OCI-LY1 (cell line): ENCODE results near the gene RAB34.

ENCODE experiments used
- CTCF ChIP-seq: fragments of 200-600 bp; sonication (generic), shearing (Covaris generic); IDR thresholded peaks from 2 replicates; pipeline ENCODE4 v1.5.1; 2017; ENCODE audit warnings: mild to moderate bottlenecking, antibody characterized with exemption, low read length, moderate library complexity, mixed read lengths
- EZH2 ChIP-seq: fragments of 200-600 bp; sonication (generic), shearing (Covaris generic); IDR thresholded peaks from 2 replicates; pipeline ENCODE4 v1.8.0; 2017; ENCODE audit warnings: borderline replicate concordance, mixed run types, mild to moderate bottlenecking, antibody characterized with exemption, low read length, moderate library complexity, mixed read lengths

- TF ChIP-seq CTCF (no peak), EZH2 (no peak)
Measured at GRCh38 chr17:28738680-28739384, 21.2 kb upstream of the RAB34 start.
